Measurements from ENCODE around the gene RPTOR. TPM values are rescaled to one million over a fixed set of nuclear protein-coding genes. Genes with fewer than 3 reads are reported as not detected.

The RPTOR gene
- total RNA-seq: 45.4 TPM

GRCh38 chr17:80544655-80545498 lies at the start of gene RPTOR:
RPTOR (plus strand) TSS chr17:80544838; CDS start chr17:80545630, 792 bp downstream.

GRCh38 chr17:80991645-80992076 lies 447.0 kb downstream of the RPTOR start, which contains the start of gene CHMP6:
CHMP6 (plus strand) TSS chr17:80991841; CDS start chr17:80991919, 78 bp downstream.

Small RNA genes lying within 50 kb of the gene (small RNA-seq; reads per million reads assigned to genes)
- gene AC120024.2 (ENCODE audit: low replicate concordance) (not detected), gene AC120024.3 (ENCODE audit: low replicate concordance) (not detected)

Other genes starting within 250 kb of the RPTOR start
- gene ENDOV, start 129.7 kb upstream of the RPTOR start, total RNA-seq: 28.2 TPM
- 19.7 TPM for gene NPTX1, start 68.2 kb upstream of the RPTOR start, total RNA-seq